Gastroesophageal sphincter (tissue), 4 donors: ENCODE data around the gene C2CD4D. TPM values are rescaled to one million over a fixed set of nuclear protein-coding genes. Genes with fewer than 3 reads are reported as not detected.
A peak's percentile ranks its signal among the peaks of the same experiment; 100 is the strongest.

Experiments used
- ATAC-seq: fragments of 150-250 bp; one replicate; pipeline ENCODE4 v1.9.1; 2016; ENCODE audit warnings: mild to moderate bottlenecking, moderate library complexity
- H3K27ac ChIP-seq, 4 donors: fragments of 200-600 bp; sonication (generic) in 3 of 4; 1 replicate in 3 of 4; 2 replicates in 1 of 4; pipeline ENCODE4 v1.5.1; 2016 to 2019
- H3K27me3 ChIP-seq: fragments of 200-600 bp; sonication (generic); one replicate; pipeline ENCODE4 v1.5.1; 2019
- H3K36me3 ChIP-seq, 2 donors: fragments of 200-600 bp; sonication (generic); one replicate each; pipeline ENCODE4 v1.5.1; 2019; ENCODE audit warnings: control low read depth in 1 of 2
- H3K4me1 ChIP-seq, 3 donors: fragments of 200-600 bp; sonication (generic); 1 replicate in 2 of 3; 2 replicates in 1 of 3; pipeline ENCODE4 v1.5.1; 2016 to 2019; ENCODE audit warnings: control low read depth in 2 of 3
- H3K4me3 ChIP-seq, 2 donors: fragments of 200-600 bp; sonication (generic); one replicate each; pipeline ENCODE4 v1.5.1; 2019; ENCODE audit warnings: mild to moderate bottlenecking in 1 of 2, moderate library complexity in 1 of 2
- H3K9me3 ChIP-seq, 3 donors: fragments of 200-600 bp; sonication (generic); one replicate each; pipeline ENCODE4 v1.5.1; 2017 to 2019; ENCODE audit warnings: control low read depth in 2 of 3
- EP300 ChIP-seq: sonication (generic); formaldehyde crosslinking; IDR thresholded peaks from one replicate; pipeline ENCODE4 v1.6.1; 2017; ENCODE audit warnings: antibody characterized with exemption, mild to moderate bottlenecking
- POLR2A ChIP-seq, 2 donors: fragments of 450-650 bp; IDR thresholded peaks; one replicate each; pipeline ENCODE4 v1.6.1; 2017; ENCODE audit warnings: antibody characterized with exemption in 2 of 2, mild to moderate bottlenecking in 2 of 2, moderate library complexity in 1 of 2
- POLR2AphosphoS5 ChIP-seq: sonication (generic); formaldehyde crosslinking; IDR thresholded peaks from one replicate; pipeline ENCODE4 v1.6.1; 2017; ENCODE audit warnings: antibody characterized with exemption
- WGBS, 2 donors: methylation state at CpG; one replicate each; pipeline ENCODE4 v1.1.5; 2018; ENCODE audit warnings: low coverage in 1 of 2; 5-methylcytosine and 5-hydroxymethylcytosine counted together
- total RNA-seq, 4 donors: library from RNA; depleted of rRNA; stranded (reverse); fragments of >200 nt; gene quantifications; one replicate each; pipeline ENCODE4 v1.1.0, GENCODE V29; 2016
- TF ChIP-seq, protein P1 (sequence below), 4 experiments: fragments of 200-600 bp in 2 of 4; fragments of 450-650 bp in 2 of 4; sonication (generic) in 1 of 4; IDR thresholded peaks; one replicate each; pipeline ENCODE4 v1.5.1; 2017 to 2019; ENCODE audit warnings: antibody characterized with exemption in 4 of 4, mild to moderate bottlenecking in 2 of 4, moderate library complexity in 2 of 4

Gene C2CD4D
- total RNA-seq, 4 donors from 2014 or later, result not detected

DNA sequence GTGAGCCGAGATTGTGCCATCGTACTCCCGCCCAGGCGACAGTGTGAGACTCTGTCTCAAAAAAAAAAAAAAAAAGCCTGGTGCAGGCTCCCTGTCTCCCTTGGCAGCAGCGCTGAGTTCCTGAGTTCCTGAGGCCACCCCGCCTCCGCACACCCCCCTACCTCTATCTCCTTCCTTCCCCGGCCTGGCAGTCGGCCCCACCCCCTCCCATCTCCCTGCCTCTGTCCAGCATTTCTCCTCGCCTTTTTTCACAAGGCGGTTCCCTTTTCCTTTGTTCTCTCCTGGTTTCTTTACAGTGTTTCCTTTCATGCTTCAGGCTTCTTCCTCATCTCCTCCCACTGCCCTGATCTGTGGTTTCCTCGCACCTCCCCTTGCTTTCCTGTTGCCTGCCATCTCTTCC, 10.7 kb downstream of the C2CD4D start:
- Histone ChIP-seq H3K4me1 (peaks cover 0 to 28% (median 0%) of the 10 kb centered on the region in 3 donors), H3K4me3 (no peak overlapping the region), H3K27me3 (peaks cover 14% of the 10 kb centered on the region), H3K27ac (no peak overlapping the region), H3K36me3 (no peaks in the 10 kb centered on the region), H3K9me3 (no peaks in the 10 kb centered on the region)
- ATAC-seq, result no peak
- WGBS, 2 donors, result 10% methylated on average over 9 of the region's 12 CpGs; no CpG with 5 or more reads in 1 of the 2 donors
- TF ChIP-seq POLR2AphosphoS5, result no peak
- TF ChIP-seq EP300, result no peak
- TF ChIP-seq, protein P1, sequence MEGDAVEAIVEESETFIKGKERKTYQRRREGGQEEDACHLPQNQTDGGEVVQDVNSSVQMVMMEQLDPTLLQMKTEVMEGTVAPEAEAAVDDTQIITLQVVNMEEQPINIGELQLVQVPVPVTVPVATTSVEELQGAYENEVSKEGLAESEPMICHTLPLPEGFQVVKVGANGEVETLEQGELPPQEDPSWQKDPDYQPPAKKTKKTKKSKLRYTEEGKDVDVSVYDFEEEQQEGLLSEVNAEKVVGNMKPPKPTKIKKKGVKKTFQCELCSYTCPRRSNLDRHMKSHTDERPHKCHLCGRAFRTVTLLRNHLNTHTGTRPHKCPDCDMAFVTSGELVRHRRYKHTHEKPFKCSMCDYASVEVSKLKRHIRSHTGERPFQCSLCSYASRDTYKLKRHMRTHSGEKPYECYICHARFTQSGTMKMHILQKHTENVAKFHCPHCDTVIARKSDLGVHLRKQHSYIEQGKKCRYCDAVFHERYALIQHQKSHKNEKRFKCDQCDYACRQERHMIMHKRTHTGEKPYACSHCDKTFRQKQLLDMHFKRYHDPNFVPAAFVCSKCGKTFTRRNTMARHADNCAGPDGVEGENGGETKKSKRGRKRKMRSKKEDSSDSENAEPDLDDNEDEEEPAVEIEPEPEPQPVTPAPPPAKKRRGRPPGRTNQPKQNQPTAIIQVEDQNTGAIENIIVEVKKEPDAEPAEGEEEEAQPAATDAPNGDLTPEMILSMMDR (IDR thresholded peaks at IDR 0.05), result no peak
- TF ChIP-seq POLR2A (IDR thresholded peaks at IDR 0.05), result no peak

DNA sequence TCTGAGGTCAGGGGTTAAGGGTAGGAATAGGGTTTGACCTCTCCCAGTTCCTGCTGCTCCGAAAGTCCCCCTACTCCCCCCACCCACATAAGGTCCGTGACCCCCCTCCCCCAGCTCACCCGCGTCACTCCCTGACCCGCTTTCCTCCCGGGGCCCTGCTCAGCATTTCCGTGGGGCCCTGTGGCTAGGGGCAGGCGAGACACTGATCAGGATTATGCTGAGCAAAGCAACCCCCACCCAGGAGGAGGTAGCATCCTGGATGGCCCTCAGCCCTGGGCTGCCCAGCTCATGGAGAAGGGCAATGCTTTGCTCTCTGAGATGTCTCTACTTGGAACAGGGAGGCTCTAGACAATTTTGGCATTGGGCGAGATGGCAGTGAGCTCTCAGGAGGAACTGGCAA, 11.8 kb downstream of the C2CD4D start:
- TF ChIP-seq POLR2AphosphoS5 (no peak), POLR2A (IDR thresholded peaks at IDR 0.05) (no peak), EP300 (no peak)
- TF ChIP-seq, protein P1 (IDR thresholded peaks at IDR 0.05), result no peak
- H3K4me3 ChIP-seq, result no peak overlapping the region
- WGBS, 2 donors, result no CpG with 5 or more reads among the region's 9 CpGs
- H3K27ac ChIP-seq, result no peak overlapping the region
- H3K27me3 ChIP-seq, result peaks cover 20% of the 10 kb centered on the region
- no peaks in the 10 kb centered on the region for H3K9me3 ChIP-seq
- H3K36me3 ChIP-seq, result no peaks in the 10 kb centered on the region
- ATAC-seq, result no peak
- H3K4me1 ChIP-seq, result peaks cover 0 to 25% (median 0%) of the 10 kb centered on the region in 3 donors

DNA sequence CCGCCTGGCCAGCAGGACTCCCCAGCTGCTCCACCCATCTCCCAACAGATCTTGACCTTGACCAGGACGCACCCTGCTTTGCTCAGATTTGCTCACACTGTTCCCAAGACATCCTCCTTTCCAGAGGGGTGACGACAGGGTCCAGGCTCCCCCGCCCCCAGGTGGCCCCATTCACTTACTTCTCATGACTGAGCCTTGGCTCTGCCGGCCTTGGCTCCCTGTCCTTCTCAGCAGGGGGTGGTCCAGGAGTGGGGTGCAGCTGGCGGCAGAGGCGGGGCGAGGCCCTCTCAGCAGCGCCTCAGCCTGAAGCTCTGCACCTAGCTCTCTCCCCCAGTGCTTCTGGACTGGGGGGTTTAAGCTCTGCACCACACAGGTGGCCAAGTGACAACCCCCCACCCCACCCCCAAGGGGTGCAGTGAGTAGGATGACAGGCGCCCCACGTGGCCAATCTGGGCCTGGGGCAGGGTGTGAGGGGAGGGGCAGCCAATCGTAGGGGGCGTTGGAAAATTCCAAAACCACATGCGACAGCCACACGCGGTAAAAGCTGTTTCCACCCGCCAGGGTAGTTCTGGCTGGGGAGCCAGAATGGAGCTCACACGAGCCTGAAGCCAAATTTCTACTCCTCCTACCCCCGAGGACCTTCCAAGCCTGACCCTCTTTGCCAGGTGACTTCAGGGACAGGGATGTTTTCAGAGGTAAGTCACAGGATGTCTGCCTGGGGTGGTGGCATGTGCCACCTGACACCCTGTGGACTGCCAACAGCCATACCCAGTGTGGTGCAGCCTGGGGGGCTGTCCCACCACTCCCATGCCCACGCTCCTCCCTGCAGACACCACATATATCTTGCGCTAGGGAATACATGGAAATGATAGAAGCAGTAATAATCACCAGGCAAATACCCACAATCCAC, 13.6 kb downstream of the C2CD4D start:
- H3K4me1 ChIP-seq, result peaks cover 0 to 18% (median 0%) of the 10 kb centered on the region in 3 donors
- TF ChIP-seq POLR2AphosphoS5, result no peak
- TF ChIP-seq, protein P1 (IDR thresholded peaks at IDR 0.05), result no peak
- TF ChIP-seq POLR2A (IDR thresholded peaks at IDR 0.05), result no peak
- TF ChIP-seq EP300, result no peak
- H3K4me3 ChIP-seq, result no peak overlapping the region
- whole genome bisulfite sequencing, 2 donors, result 50 to 52% methylated on average over 5 to 7 of the region's 21 CpGs
- no peak overlapping the region for H3K27ac ChIP-seq
- peaks cover 32% of the 10 kb centered on the region for H3K27me3 ChIP-seq
- peak; percentile 39 for ATAC-seq
- no peaks in the 10 kb centered on the region for H3K36me3 ChIP-seq
- no peaks in the 10 kb centered on the region for H3K9me3 ChIP-seq

DNA sequence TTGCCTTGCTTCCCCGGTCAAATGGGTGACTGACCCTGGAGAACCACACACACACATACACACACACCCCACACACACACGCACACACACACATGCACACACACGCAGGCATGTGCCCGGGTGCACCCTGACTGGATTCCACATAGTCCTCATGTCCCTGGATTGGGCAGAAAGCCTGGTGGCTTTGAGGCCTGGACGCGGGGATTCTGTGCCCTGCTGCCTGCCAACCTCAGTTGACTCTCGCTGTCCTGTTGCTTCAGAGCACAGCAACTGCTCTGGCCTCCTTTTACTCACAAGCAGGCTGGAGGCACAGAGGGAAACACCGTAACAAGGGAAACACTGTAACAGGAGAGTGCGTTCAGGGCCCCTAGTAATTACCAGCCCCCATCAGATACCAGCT, 14.4 kb downstream of the C2CD4D start:
- H3K4me3 ChIP-seq, result no peak overlapping the region
- no peak overlapping the region for H3K27ac ChIP-seq
- ATAC-seq, result no peak
- H3K4me1 ChIP-seq, result peaks cover 0 to 18% (median 0%) of the 10 kb centered on the region in 3 donors
- TF ChIP-seq POLR2AphosphoS5 (no peak), POLR2A (IDR thresholded peaks at IDR 0.05) (no peak), EP300 (no peak)
- TF ChIP-seq, protein P1 (IDR thresholded peaks at IDR 0.05), result no peak
- 83% methylated on average over 2 of the region's 9 CpGs; no CpG with 5 or more reads in 1 of the 2 donors for WGBS, 2 donors
- no peaks in the 10 kb centered on the region for H3K36me3 ChIP-seq
- no peaks in the 10 kb centered on the region for H3K9me3 ChIP-seq
- H3K27me3 ChIP-seq, result peaks cover 37% of the 10 kb centered on the region

DNA sequence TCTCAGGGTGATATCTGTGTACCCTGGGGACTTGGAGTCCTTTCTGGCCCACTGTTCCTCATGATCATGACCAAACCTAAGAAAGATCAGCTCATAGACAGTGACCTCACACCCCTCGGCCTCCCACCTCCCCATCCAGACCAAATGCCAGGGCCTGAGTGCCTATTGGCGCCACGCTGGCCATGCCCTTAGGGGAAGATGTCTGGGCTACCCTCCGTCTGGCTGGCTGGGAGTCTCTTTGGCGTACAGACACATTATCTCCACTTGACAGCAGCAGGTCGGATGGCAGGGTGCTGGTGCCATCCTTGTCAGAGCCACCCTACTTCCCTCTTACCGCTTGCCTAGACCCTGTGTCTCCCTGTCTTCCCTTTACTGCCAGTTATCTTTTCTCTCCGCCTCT, 16.4 kb downstream of the C2CD4D start:
- Histone ChIP-seq H3K27ac (no peak overlapping the region), H3K9me3 (no peaks in the 10 kb centered on the region), H3K27me3 (peaks cover 36% of the 10 kb centered on the region), H3K4me1 (peaks cover 0 to 4% (median 0%) of the 10 kb centered on the region in 3 donors), H3K4me3 (no peak overlapping the region), H3K36me3 (no peaks in the 10 kb centered on the region)
- no peak for TF ChIP-seq POLR2A (IDR thresholded peaks at IDR 0.05)
- TF ChIP-seq POLR2AphosphoS5, result no peak
- no peak for TF ChIP-seq EP300
- TF ChIP-seq, protein P1 (IDR thresholded peaks at IDR 0.05), result no peak
- no peak for ATAC-seq
- 69 to 85% methylated on average over 4 to 7 of the region's 8 CpGs for WGBS, 2 donors
